NCI-H1694 (cell line): ENCODE data around the gene TNKS1BP1.
"Not testable (repeated sequence)": the region's sequence is repeated elsewhere in the genome, so short reads cannot be mapped to it uniquely, and the experiment has no call there.

Experiments
- DNase-seq: peaks from one replicate; lab custom pipeline; 2025; lab: John Stamatoyannopoulos, UW

TNKS1BP1 gene

GRCh38 chr11:57324886-57325734, at the start of gene TNKS1BP1:
Gene TNKS1BP1 (minus strand): TSS chr11:57324952. CDS start chr11:57321885, 3,067 bp downstream.
- peak; percentile 85 for DNase-seq

GRCh38 chr11:57373146-57373545, 48.4 kb upstream of the TNKS1BP1 start:
- DNase-seq = no peak

- DNase-seq = no peak
These were observed 46.2 kb upstream of the TNKS1BP1 start for GRCh38 chr11:57370941-57371340.

- no peak for DNase-seq
These were observed 45.5 kb upstream of the TNKS1BP1 start for GRCh38 chr11:57370251-57370650.

GRCh38 chr11:57368845-57369232, 44.1 kb upstream of the TNKS1BP1 start:
- DNase-seq = no peak

- no peak for DNase-seq
These were observed 43.5 kb upstream of the TNKS1BP1 start for GRCh38 chr11:57368106-57368844.

GRCh38 chr11:57364851-57365660, 40.3 kb upstream of the TNKS1BP1 start:
- DNase-seq = no peak

- DNase-seq = no peak
These were observed 38.7 kb upstream of the TNKS1BP1 start for GRCh38 chr11:57363131-57364080.

- DNase-seq = no peak
These were observed 37.2 kb upstream of the TNKS1BP1 start for GRCh38 chr11:57361926-57362325.

GRCh38 chr11:57361420-57361819, 36.7 kb upstream of the TNKS1BP1 start:
- not testable (repeated sequence) for DNase-seq

- DNase-seq = no peak
These were observed 36.2 kb upstream of the TNKS1BP1 start for GRCh38 chr11:57360991-57361390.

GRCh38 chr11:57359896-57360690, 35.3 kb upstream of the TNKS1BP1 start:
- DNase-seq = no peak

GRCh38 chr11:57359396-57359795, 34.6 kb upstream of the TNKS1BP1 start:
- DNase-seq = no peak

- no peak for DNase-seq
These were observed 34.2 kb upstream of the TNKS1BP1 start for GRCh38 chr11:57358991-57359390.

GRCh38 chr11:57358543-57358961, 33.8 kb upstream of the TNKS1BP1 start:
- no peak for DNase-seq

- no peak for DNase-seq
These were observed 33.1 kb upstream of the TNKS1BP1 start for GRCh38 chr11:57357856-57358255.

- DNase-seq = no peak
These were observed 32.6 kb upstream of the TNKS1BP1 start for GRCh38 chr11:57357310-57357709.

GRCh38 chr11:57356268-57356667, 31.5 kb upstream of the TNKS1BP1 start:
- no peak for DNase-seq

- no peak for DNase-seq
These were observed 29.9 kb upstream of the TNKS1BP1 start for GRCh38 chr11:57354699-57355098.

- no peak for DNase-seq
These were observed 29.1 kb upstream of the TNKS1BP1 start for GRCh38 chr11:57353852-57354251.
